ENCODE measurements around the gene TAF13. TPM values are rescaled to one million over a fixed set of nuclear protein-coding genes. Genes with fewer than 3 reads are reported as not detected.

TAF13 gene
- total RNA-seq, 1 experiment from 2014 or later, result 27.3 TPM

GRCh38 chr1:109060707-109061106, 15.1 kb downstream of the TAF13 start:
- ATAC-seq, result no peak
- no peak for DNase-seq (ENCODE audit: low read depth, low spot score)
- no peaks in the 10 kb centered on the region for H3K27me3 ChIP-seq (ENCODE audit: insufficient read depth, low read length)
- no peak overlapping the region for H2AFZ ChIP-seq (ENCODE audit: low read depth, low read length, poor library complexity, severe bottlenecking)
- CTCF ChIA-PET, result no interaction called here
- RAD21 ChIA-PET (ENCODE audit: low non-redundant PET in 1 of 2, low total read pairs in 2 of 2, uncharacterized antibody in 2 of 2, unreplicated experiment in 2 of 2), result no interaction called here
- BruUV-seq (replicated peaks), result no TSS peak
- POLR2A ChIA-PET, result interaction anchor here (0.8 to 2.3 kb wide), 2 partner anchors 16 to 19 kb away, joined by 3 to 7 read pairs; partner anchors contain the start of genes TAF13 and WDR47
- no peaks in the 10 kb centered on the region for H3K79me2 ChIP-seq (ENCODE audit: insufficient read depth, low read length)
- intact Hi-C loops (cut with micrococcal nuclease), result no loop called here
- TF ChIP-seq SIN3A (IDR thresholded peaks at IDR 0.05; ENCODE audit: low read depth) (no peak), POLR2AphosphoS5 (IDR thresholded peaks at IDR 0.05; ENCODE audit: low read depth, low read length) (no peak), POLR2A (IDR thresholded peaks at IDR 0.05; ENCODE audit: borderline replicate concordance, extremely low read depth, insufficient read depth, insufficient read length) (no peak), ZBTB33 (IDR thresholded peaks at IDR 0.05; ENCODE audit: extremely low read depth, insufficient replicate concordance, low read length) (no peak), SRF (IDR thresholded peaks at IDR 0.05; ENCODE audit: low read depth) (no peak), ATF3 (IDR thresholded peaks at IDR 0.05) (no peak), RAD21 (IDR thresholded peaks at IDR 0.05; ENCODE audit: low read depth) (no peak)
- TF ChIP-seq, protein P1, sequence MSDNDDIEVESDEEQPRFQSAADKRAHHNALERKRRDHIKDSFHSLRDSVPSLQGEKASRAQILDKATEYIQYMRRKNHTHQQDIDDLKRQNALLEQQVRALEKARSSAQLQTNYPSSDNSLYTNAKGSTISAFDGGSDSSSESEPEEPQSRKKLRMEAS (IDR thresholded peaks at IDR 0.05), result no peak
- H3K4me1 ChIP-seq (ENCODE audit: control insufficient read depth in 1 of 2, insufficient read depth in 2 of 2, low read length in 2 of 2), result no peaks in the 10 kb centered on the region
- no peak overlapping the region for H3K9ac ChIP-seq (ENCODE audit: low read length)
- H3K9me3 ChIP-seq (ENCODE audit: control insufficient read depth in 1 of 2, insufficient read depth in 1 of 2, low read depth in 1 of 2, low read length in 2 of 2), result no peaks in the 10 kb centered on the region
- no peak overlapping the region for H3K4me3 ChIP-seq (replicated peaks in 1 of 2; ENCODE audit: low read depth in 1 of 2, low read length in 2 of 2)
- H3K4me2 ChIP-seq (ENCODE audit: low read length), result no peak overlapping the region
- no peak overlapping the region for H3K27ac ChIP-seq (ENCODE audit: low read depth, low read length)
- H3K36me3 ChIP-seq (ENCODE audit: control insufficient read depth in 1 of 2, insufficient read depth in 2 of 2, low read length in 2 of 2), result peaks cover 6 to 9% of the 10 kb centered on the region in 2 experiments; a peak in 3 of 4 replicates
- no peaks in the 10 kb centered on the region; the same call in 1 of the 2 replicates for H3K9me2 ChIP-seq (ENCODE audit: insufficient read depth)
- H4K20me1 ChIP-seq (ENCODE audit: insufficient read depth), result no peaks in the 10 kb centered on the region; the same call in 1 of the 2 replicates
